ENCODE measurements around the gene ZNHIT6.
"Not testable (repeated sequence)": the region's sequence is repeated elsewhere in the genome, so short reads cannot be mapped to it uniquely, and the experiment has no call there.

Gene ZNHIT6

DNA sequence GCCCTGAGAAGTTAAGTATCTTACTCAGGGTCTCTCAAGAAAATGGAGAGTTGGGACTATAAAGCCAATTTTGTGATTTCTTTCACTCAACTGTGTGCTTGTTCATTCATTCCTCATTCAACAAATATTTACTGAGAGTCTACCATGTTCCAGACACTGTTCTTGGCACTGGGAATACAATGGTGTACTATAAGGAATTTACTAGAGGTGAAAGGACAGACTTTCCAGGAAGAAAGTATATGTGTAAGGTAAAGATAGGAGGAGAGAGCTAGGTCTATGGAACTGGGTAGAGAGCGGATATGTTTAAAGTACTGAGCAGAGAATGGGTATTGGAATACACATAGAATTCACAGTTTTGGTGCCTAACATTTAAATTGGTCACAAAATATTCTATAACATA, 42.3 kb downstream of the ZNHIT6 start:
- no peak for DNase-seq

DNA sequence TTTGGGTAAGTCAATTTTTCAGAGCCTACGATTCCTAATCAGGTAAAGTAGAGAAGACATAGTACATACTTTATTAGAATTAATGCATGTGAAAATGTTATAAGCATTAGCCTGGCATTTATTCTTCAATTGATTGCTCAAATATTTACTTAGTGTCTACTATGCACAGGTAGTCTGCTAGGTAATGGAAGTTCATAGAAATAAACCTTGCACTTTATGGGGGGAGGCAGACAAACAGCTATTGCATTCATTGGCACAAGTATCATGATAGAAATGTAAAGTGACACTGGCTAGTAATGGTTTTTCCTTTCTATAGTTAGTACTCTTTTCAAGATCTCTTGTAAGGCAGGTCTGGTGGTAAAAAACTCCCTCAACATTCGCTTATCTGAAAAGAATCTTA, 44.9 kb downstream of the ZNHIT6 start:
- DNase-seq: no peak

DNA sequence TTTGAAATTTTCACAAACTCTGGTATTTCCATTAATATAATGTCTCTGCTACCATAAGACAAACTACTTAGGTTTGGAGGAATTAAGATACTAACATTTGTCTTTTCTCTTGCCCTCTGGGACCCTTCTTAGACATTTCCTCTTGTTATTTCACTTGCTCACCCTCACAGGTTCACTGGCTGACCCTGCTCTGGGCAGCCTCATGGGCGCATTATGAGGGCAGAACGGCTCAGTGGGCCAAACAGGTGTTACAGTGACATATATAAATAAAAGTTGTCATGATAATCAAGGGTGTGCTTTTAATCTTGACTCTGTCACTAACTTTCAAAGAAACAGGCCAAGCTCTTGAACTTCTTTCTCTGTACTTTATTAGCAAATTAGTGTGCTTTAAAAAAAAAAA, 46.5 kb downstream of the ZNHIT6 start:
- DNase-seq: no peak

DNA sequence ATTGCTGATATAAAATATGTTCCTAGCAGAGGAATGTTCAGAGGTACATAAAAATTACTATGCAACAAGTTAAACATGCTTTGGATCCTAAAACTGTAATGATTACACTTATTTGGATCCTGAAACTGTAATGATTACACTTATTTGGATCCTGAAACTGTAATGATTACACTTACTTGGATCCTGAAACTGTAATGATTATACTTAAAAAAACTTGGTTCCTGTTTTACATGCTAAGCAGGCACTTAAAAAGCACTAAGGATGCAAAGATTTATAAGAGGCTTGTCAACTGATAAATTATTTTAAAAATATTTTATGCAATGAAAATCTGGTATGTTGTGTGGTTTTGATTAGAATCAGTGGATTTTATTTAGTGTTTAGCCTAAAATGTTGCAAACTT, 47.7 kb downstream of the ZNHIT6 start:
- DNase-seq: no peak

DNA sequence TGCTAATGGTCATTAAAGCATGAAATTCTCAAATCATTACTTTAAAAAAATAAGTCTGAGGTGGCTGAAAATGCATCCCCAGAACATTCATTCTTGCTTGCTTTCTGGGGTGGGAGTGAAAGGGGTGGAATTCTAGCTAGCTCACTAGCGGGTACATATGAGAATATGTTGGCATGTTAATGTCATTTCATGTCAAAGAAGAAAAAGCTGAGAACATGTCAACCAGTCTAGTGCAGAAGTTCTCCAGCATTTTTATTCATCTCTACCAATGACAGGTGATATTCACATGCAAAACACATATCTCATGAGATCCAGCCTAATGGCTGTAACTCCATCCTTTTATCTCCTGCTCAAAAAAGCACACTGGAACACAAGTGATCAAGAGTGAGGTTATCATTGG, 49.1 kb downstream of the ZNHIT6 start:
- DNase-seq: no peak

DNA sequence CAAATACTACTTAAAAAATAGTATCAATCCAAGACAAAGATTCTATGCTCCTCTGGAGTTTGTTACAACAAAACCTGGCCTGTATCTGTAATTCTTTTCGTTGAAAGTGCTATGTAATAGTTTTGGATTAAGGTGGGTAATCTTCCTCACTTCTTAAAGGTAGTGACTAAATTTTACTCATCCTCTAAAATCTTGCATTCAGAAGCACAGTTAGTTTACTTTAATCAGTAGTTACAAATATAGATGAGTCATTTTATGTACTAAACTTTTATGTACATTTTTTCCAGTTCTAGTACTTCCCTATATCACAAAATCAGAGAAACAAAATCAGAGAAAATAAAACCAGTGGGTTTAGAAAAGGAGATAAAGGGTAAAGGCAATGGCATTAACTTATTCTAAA, 51.3 kb downstream of the ZNHIT6 start:
- no peak for DNase-seq

DNA sequence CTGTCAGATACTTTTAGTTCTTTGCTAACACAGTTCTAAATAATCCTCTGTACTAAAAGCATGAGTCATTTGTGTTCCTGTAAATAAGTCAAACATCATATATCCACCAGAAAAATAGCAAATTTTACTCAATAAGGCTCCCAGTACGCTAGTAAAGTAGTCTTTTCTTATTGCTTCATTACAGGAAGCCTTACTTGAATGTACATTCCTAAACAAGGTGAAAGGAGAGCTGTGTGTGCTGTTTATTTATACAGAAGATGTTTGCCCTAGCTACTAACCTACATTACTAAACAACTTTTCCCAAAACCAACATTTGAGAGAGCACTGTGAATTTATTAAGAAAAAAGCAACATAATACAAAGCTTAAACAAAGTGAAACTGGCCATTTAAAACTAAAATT, 52.0 kb downstream of the ZNHIT6 start:
- no peak for DNase-seq

DNA sequence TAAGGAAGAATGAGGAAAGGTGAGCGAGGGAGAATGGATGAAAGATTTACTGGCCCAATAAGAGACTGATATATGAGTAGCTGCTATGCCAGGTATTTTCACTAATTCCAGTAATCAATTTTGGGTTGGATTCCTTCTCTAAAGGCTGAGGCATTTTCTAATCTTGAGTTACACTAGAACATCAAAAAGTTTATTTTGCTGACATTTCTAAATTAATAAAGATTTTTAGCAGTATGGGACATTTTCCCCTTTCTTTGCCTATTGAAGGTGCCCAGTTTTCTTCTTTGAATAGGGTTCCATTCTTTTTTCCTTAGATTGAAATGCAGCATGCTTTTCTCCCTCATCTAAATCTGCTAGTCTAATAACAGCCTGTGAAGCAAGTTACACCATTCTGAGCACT, 52.9 kb downstream of the ZNHIT6 start:
- DNase-seq: no peak

DNA sequence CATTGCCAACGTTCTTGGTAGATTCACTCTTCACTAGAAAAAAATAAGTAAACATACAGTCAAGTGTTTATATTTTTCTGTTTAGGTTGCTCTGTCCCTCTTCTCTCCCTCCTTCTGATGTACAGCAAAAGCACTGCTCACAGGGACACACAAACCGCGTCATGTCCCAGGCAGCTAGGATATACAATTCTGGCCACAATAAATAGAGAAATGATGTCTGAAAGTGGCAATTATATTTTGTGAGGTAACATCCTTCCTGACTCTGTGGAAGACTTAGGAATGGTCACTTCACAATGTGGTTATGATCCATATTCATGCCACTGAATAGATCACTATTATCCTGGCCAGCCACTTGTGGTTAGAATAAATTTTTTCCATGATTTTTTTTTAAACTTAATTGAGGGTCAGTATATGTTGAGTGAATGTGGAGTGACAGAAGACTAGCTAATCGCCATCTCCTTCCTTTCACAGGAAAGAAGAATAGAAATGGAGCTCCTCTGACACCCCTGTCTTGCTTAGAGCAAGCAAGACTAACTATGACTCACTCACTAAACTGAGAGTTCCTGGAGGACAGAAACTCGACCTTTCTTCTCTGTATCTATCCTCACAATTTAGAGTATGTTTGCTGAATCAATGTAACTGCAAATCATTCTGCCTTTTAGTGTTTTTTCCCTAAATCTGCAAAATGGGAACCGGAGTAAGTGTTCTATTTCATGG, 54.0 kb downstream of the ZNHIT6 start:
- DNase-seq: no peak

DNA sequence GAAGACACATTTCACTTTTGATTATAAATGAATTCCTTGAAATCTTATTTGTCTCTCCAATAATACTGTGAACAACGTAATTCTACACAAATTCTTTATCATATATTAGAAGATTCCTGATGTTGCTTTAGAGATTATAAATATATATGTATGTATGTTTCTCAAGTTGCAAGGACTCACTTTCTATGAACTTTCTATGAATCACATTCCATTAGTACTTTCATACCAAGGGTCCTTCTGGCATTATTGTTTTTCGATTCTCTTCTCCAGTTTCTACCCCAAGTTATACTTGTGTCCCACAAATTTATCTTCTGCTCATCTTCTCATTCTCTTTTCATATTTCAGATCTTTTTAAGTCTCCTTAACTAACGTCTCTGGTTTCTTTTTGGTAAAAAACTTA, 55.9 kb downstream of the ZNHIT6 start:
- no peak for DNase-seq

DNA sequence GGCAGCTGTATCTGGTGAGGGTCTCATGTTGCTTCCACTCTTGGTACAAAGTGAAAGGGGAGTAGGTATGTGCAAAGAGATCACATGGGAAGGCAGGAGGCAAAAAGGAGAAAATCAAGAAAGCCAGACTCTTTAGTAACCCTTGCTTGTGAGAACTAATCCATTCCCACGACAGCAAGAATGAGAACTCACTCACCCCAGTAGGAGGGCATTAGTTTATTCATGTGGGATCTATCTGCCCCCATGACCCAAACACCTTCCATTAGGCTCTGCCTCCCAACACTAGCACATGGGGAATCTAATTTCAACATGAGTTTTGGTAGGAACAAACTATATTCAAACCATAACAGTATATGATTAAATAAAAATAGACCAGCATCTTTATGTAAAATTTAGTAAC, 57.6 kb downstream of the ZNHIT6 start:
- DNase-seq: no peak

DNA sequence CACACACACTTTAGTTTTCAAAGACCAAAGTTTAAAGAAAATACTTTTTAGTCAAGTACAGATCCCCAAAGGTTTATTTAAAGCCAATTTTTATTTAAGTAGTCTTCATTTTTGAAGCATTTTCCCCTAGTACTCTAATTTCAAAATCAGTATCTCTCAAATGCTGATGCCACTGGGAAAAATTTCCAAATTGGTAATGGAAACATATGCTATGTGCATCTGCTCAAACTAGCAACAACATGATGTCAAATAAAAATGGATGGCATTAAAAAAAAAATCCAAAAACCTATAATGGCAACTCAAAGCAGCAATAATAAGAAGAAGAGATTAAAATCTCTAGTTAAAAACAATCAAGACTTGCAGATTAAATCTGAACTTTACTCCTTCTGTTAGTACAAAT, 58.6 kb downstream of the ZNHIT6 start:
- no peak for DNase-seq

DNA sequence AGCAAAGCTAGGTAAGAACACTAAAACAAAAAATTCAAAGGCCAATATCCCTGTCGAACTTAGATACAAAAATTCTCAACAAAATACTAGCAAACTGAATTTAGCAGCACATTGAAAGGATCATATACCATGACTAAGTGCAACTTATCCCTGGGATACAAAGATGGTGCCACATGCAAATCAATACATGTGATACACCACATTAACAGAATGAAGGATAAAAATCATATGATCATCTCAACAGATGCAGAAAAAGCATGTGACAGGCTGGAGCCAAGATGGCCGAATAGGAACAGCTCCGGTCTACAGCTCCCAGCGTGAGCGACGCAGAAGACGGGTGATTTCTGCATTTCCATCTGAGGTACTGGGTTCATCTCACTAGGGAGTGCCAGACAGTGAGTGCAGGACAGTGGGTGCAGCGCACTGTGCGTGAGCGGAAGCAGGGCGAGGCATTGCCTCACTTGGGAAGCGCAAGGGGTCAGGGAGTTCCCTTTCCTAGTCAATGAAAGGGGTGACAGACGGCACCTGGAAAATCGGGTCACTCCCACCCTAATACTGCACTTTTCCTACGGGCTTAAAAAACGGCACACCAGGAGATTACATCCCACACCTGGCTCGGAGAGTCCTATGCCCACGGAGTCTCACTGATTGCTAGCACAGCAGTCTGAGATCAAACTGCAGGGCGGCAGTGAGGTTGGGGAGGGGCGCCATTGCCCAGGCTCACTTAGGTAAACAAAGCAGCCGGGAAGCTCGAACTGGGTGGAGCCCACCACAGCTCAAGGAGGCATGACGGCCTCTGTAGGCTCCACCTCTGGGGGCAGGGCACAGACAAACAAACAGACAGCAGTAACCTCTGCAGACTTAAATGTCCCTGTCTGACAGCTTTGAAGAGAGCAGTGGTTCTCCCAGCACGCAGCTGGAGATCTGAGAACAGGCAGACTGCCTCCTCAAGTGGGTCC, 66.4 kb downstream of the ZNHIT6 start:
- not testable (repeated sequence) for DNase-seq

DNA sequence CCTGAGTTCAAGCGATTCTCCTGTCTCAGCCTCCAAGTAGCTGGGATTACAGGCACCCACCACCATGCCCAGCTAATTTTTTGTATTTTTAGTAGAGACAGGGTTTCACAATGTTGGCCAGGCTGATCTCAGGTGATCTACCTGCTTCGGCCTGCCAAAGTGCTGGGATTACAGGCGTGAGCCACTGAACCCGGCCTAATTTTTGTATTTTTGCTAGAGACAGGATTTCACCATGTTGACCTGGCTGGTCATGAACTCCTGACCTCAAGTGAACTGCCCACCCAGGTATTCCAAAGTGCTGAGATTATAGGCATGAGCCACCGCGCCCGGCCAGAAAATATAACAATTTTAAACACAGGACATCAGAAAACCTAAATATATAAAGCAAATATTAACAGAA, 68.3 kb downstream of the ZNHIT6 start:
- DNase-seq: not testable (repeated sequence)

DNA sequence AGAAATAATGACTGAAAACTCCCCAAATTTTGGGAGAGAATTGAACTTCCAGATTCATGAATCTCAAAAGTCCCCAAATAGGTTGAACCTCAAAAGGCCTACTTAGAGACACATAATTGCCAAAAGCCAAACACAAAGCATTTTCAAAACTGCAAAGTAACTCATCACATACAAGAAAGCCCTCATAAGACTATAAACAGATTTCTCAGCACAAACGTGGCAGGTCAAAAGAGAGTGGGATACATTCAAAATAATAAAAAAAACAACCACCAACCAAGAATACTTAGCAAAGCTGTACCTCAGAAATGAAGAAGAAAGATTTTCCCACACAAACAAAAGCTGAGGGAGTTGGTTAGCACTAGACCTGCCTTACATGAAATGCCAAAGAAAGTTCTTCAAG, 69.8 kb downstream of the ZNHIT6 start:
- DNase-seq: no peak

DNA sequence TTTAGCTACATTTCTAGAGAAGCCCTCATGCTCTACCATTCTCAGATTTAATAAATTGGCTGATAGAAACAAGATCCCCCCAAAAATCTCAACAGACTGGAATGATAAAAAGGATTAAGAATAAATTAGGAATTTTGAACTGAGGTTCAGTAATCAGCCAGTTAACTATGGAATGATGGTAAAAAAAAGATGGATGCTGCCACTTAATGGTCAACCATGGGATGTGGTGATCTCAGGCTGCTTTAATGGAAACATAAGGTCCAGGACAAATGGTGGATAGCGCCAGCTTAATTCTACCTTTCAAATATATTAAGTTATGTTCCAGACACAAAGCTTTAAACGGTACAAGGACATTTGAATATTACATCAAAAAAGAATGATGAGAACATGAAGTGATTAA, 77.7 kb downstream of the ZNHIT6 start:
- DNase-seq: no peak

DNA sequence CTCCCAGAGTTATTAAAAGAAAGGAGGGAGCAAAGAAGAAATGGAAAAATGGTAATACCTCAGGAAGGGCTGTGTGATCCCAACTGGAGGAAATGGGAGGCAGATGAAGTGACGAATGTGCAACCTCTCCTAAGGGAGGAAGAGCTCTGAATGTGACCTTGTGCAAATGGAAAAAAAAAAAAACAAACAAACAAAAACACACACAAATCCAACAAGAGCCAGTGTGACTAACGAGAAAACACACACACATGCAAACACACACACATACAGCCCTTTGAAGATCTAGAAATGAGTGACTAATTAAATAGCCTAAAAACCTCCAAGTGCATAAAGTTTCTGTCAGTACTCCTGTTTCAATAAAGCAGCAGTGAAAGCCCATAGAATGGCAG, 78.7 kb downstream of the ZNHIT6 start:
- DNase-seq: no peak

DNA sequence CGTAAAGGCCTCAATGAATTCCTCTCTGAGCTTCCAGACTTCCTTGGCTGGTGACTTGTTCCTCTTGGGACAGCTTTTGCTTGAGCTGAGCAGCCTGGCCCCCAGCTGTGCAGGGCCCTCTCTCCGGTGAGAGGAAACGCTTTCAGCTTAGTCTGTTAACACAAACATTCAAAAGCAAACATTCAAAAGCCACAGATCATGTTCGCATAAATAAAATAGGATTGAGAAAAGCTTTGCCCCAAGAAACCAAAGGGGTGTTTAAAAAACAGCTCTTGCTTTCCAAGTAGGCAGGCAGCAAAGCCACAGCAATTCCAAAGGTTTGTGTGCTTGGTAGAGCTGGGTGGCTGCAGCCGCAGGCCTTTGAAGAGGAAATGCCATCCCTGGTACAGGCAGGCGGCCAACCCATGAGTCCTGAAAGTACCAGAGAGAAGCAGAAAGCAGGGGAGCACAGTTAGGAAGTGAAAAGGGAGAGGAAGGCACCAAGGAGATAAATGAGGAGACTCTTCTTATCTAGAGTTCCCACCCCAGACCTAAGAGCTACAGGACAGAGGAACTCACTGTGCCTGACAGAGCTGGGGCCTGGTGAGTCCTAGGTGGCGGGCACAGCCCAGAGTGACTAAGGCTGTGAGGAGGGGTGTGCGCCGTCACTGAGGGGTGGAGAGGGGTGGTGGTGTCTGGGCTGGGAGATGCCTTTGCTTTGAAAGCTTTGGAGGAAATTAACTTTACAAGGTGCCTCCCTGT, 79.3 kb downstream of the ZNHIT6 start:
- no peak for DNase-seq

DNA sequence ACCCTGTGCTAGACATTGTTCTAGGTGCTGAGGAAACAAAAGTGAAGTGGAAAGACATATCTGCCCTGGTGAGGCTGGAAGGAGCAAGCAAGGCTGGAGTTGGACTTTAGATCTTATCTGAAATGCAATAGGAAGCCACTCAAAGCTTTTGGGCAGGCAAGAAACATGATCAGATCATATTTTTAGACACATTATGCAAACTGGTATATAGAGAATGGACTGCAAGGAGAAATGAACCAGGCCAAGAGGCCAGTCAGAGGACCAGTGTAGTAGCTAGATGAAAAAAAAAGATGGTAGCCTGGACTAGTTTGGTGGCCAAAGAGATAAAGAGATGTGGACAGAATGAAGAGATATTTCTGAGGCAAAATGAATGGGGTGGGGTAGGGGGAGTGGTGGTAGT, 81.4 kb downstream of the ZNHIT6 start:
- no peak for DNase-seq

DNA sequence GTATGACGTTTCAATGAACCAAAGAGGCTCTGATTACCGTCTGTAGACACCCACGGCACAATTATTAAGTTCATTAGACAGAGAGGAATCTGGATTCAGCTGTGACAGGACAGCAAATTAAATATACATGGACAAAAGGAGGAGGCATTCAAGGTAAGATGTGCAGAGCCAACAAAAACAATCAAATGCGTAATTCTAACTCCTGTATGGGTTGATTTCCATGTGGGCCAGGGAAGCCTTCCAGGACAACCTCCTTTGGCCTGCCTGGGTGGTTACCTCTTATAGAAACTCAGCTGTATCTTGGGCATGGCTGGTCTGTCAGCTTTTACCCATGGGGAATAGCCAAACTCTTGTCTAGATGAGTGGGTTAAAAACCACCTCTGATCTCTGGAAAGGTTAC, 83.9 kb downstream of the ZNHIT6 start:
- DNase-seq: no peak

DNA sequence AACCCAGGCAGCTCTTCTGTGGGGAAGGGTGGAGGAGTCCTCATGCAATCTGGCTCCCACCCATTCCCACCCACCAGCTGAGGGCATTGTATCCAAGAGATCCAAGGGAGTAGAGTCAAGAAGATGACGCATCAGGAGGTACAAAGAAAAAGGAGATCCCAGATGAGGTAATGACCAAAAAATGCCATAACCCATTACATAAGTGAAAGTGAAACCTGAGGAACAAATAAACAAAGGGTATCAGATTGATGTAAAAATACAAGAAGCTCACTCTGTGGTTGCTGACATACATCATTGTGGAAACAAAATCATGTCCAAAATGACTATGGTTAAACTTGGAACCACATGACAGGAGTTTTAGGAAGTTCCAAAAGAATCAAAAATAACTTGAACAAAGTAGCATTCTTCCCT, 85.2 kb downstream of the ZNHIT6 start:
- DNase-seq: no peak

DNA sequence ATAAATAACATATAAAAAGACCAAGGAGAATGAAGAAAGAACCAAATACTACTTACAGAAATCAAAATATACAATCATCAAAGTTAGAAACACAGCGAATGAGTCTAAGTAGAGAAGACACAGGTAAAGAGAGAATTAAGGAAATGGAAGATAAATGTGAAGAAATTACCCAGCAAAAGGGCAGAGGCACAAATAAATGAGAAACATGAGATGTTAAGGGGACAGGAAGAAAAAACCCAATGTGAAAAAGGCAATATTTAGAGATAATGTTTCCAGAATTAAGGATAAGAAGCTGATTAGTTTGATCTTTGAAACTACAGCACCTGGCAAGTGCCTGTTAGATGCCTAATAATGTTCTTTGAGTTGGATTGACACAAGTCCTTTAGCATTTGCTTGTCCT, 86.8 kb downstream of the ZNHIT6 start:
- no peak for DNase-seq

DNA sequence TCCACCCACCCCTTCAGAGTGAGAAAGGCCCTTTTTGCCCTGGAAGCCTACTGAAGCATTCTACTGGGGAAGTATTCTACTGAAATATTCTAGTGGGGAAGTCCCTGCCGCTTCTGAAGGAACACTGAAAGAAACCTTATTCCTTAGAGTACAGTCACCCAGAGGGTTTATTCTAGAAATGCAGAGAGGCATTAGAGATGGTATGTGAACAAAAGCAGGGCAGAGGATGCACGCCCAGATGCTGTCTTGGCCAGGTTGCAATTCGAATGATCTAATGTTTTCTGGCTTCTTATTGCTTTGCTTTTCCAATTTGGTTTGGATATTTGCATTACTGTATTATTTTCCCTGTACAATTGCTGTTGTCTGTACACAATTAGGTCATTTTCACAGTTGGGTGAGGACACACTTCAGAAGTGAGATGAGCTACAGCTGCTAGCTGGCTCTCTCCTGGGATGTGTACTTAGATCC, 90.6 kb downstream of the ZNHIT6 start:
- no peak for DNase-seq

DNA sequence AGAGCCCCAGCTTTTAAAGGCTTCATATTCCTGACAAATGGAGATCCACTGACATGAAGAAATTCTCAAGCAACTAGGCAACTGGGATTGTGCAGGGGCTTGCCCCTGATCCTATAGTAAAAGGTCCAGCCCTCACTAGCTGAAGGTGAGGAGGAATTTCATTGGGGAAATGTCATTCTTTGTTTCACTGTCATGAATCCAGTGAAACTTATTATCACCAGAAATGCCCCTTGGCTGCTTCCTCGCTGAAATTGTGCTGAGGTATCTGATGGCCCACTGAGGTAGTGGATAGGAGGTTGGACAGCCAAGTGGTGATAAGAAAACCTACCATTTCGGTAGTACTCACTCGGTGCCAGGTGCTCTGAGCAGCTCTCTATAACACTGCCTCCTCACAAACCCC, 91.5 kb downstream of the ZNHIT6 start:
- no peak for DNase-seq

All from NCI-H524 (cell line).